Mucosa of descending colon (tissue), 3 donors: Measurements from ENCODE around the gene TMEM185B. TPM values are rescaled to one million over a fixed set of nuclear protein-coding genes. Genes with fewer than 3 reads are reported as not detected.

Experiments used
- ATAC-seq: fragments of 200-7000 bp; cut with Tn5 transposase; one replicate; pipeline ENCODE4 v1.9.1; 2020; ENCODE audit warnings: mild to moderate bottlenecking, moderate library complexity
- DNase-seq, 3 donors: peaks; one replicate each; pipeline ENCODE4 v3.0.0-alpha.2; 2020
- H3K36me3 ChIP-seq: fragments of 200-600 bp; one replicate; pipeline ENCODE4 v1.8.0; 2021; ENCODE audit warnings: low read depth, mild to moderate bottlenecking
- H3K4me1 ChIP-seq: fragments of 200-600 bp; one replicate; pipeline ENCODE4 v1.8.0; 2021; ENCODE audit warnings: low read depth, mild to moderate bottlenecking
- H3K4me3 ChIP-seq: fragments of 200-600 bp; one replicate; pipeline ENCODE4 v1.8.0; 2021; ENCODE audit warnings: mild to moderate bottlenecking
- H3K9me3 ChIP-seq: fragments of 200-600 bp; one replicate; pipeline ENCODE4 v1.8.0; 2021; ENCODE audit warnings: mild to moderate bottlenecking
- CTCF ChIP-seq: fragments of 200-600 bp; IDR thresholded peaks from one replicate; pipeline ENCODE4 v1.8.0; 2022; ENCODE audit warnings: antibody characterized with exemption, mild to moderate bottlenecking
- intact Hi-C, 2 donors: fragments of 100-400 bp; cut with DNase I in 1 of 2; cut with micrococcal nuclease in 1 of 2; formaldehyde crosslinking; loops; one replicate each; pipeline versions ENCODE4 v1.11.0 to v1.11.1; 2022; cut with DNase I, micrococcal nuclease
- total RNA-seq, 3 donors: library from RNA; stranded (reverse); fragmentation: NEBNext Ultra II Directional in 2 of 3; extraction: Animal tissue kit (Norgen Biotek cat#: 25700) in 2 of 3; gene quantifications; one replicate each; pipeline versions ENCODE4 v1.2.1 to v1.2.4, GENCODE V29; 2021 to 2023
- donor health status: DM: no; HTN: no; CAD: no; lungs with moderate emphysema.
- donor health status: DM: no; HTN: no; CAD: no.
- donor health status: DM: no; HTN: yes; CAD: no.

The TMEM185B gene
- total RNA-seq, 3 donors from 2014 or later: 13.6 to 19.0 (median 14.2) TPM

- intact Hi-C loops: no loop called here
- DNase-seq: no peak
- Histone ChIP-seq H3K4me3 (no peak overlapping the region), H3K36me3 (no peaks in the 10 kb centered on the region), H3K9me3 (no peaks in the 10 kb centered on the region), H3K4me1 (peaks cover 14% of the 10 kb centered on the region)
- TF ChIP-seq CTCF: no peak
- no peak for ATAC-seq
These were observed 1.1 kb upstream of the TMEM185B start for GRCh38 chr2:120224256-120224655.

- H3K4me1 ChIP-seq: peaks cover 14% of the 10 kb centered on the region
- intact Hi-C loops: no loop called here
- H3K4me3 ChIP-seq: peak overlapping the region; percentile 36
- no peaks in the 10 kb centered on the region for H3K36me3 ChIP-seq
- DNase-seq (no peak), ATAC-seq (no peak)
- TF ChIP-seq CTCF: no peak
- no peaks in the 10 kb centered on the region for H3K9me3 ChIP-seq
These were observed 790 bp downstream of the TMEM185B start for GRCh38 chr2:120222186-120223033.

GRCh38 chr2:120221616-120222015 is 1.6 kb downstream of the TMEM185B start:
- no peaks in the 10 kb centered on the region for H3K9me3 ChIP-seq
- TF ChIP-seq CTCF: no peak
- no peaks in the 10 kb centered on the region for H3K36me3 ChIP-seq
- intact Hi-C loops: no loop called here
- DNase-seq: no peak
- ATAC-seq: no peak
- H3K4me3 ChIP-seq: no peak overlapping the region
- H3K4me1 ChIP-seq: peaks cover 14% of the 10 kb centered on the region

- intact Hi-C loops: no loop called here
- H3K36me3 ChIP-seq: no peaks in the 10 kb centered on the region
- TF ChIP-seq CTCF: no peak
- no peaks in the 10 kb centered on the region for H3K9me3 ChIP-seq
- DNase-seq: no peak
- no peak overlapping the region for H3K4me3 ChIP-seq
- ATAC-seq: no peak
- H3K4me1 ChIP-seq: peaks cover 14% of the 10 kb centered on the region
These were observed 2.4 kb downstream of the TMEM185B start for GRCh38 chr2:120220756-120221155.

GRCh38 chr2:120219766-120220165 is 3.4 kb downstream of the TMEM185B start:
- Histone ChIP-seq H3K9me3 (no peaks in the 10 kb centered on the region), H3K4me1 (peaks cover 14% of the 10 kb centered on the region), H3K36me3 (no peaks in the 10 kb centered on the region), H3K4me3 (no peak overlapping the region)
- intact Hi-C loops: no loop called here
- DNase-seq (no peak), ATAC-seq (no peak)
- no peak for TF ChIP-seq CTCF
